ENCODE measurements around the gene NPY. TPM values are rescaled to one million over a fixed set of nuclear protein-coding genes. Genes with fewer than 3 reads are reported as not detected.

Gene NPY
- total and polyA plus RNA-seq, 2 of the 8 experiments (the other 6 are each of a cell fraction or from before 2014, with no cell fraction given): 1.2 to 1.7 TPM

- POLR2A ChIA-PET (ENCODE audit: partially characterized antibody): no interaction called here
- no peak overlapping the region for H3K4me2 ChIP-seq (ENCODE audit: insufficient read depth in 1 of 2, low read depth in 2 of 2, low read length in 2 of 2)
- H4K20me1 ChIP-seq (replicated peaks in 1 of 2; ENCODE audit: control insufficient read depth in 1 of 2, insufficient read depth in 2 of 2, low read length in 2 of 2): no peaks in the 10 kb centered on the region
- no peak overlapping the region for H4K8ac ChIP-seq (ENCODE audit: extremely low read depth, insufficient read depth, low read length)
- H4K91ac ChIP-seq (replicated peaks; ENCODE audit: insufficient read length, low read length): no peak overlapping the region
- H3K9me3 ChIP-seq (ENCODE audit: insufficient read depth in 2 of 2, low read depth in 1 of 2, low read length in 1 of 2): no peaks in the 10 kb centered on the region
- H4K5ac ChIP-seq (ENCODE audit: insufficient read length, low read depth, low read length): no peak overlapping the region
- no peaks in the 10 kb centered on the region for H3K36me3 ChIP-seq (ENCODE audit: control insufficient read depth in 2 of 4, insufficient read depth in 4 of 4, low read length in 3 of 4)
- no peak for FAIRE-seq
- H2BK120ac ChIP-seq (replicated peaks; ENCODE audit: low read depth, low read length): no peak overlapping the region
- H3K9ac ChIP-seq (replicated peaks in 1 of 4; ENCODE audit: extremely low read depth in 1 of 4, low read depth in 3 of 4, low read length in 3 of 4): no peak overlapping the region
- no peak for DNase-seq (ENCODE audit: low read depth in 1 of 2, low spot score in 2 of 2)
- no peak overlapping the region for H2BK12ac ChIP-seq (ENCODE audit: low read depth, low read length)
- no peak overlapping the region for H3K18ac ChIP-seq (ENCODE audit: extremely low read depth, low read length)
- H3K27ac ChIP-seq (ENCODE audit: low read depth, low read length): no peak overlapping the region
- CTCF ChIA-PET (ENCODE audit: partially characterized antibody): interaction anchor here (0.6 to 2.0 kb wide), 3 partner anchors 9 to 610 kb away, joined by 3 to 6 read pairs (median 4); no protein-coding TSS in a partner anchor
- H3K27me3 ChIP-seq (replicated peaks in 1 of 4; ENCODE audit: control insufficient read depth in 3 of 4, extremely low read depth in 1 of 4, insufficient read depth in 3 of 4, low read length in 3 of 4): no peaks in the 10 kb centered on the region
- no peak overlapping the region for H2BK15ac ChIP-seq (ENCODE audit: low read length)
- no peak overlapping the region for H3K4ac ChIP-seq (replicated peaks; ENCODE audit: insufficient read length, low read depth, low read length)
- no peak overlapping the region for H3K56ac ChIP-seq (replicated peaks; ENCODE audit: insufficient read length, low read depth, low read length)
- no peak overlapping the region for H2AFZ ChIP-seq (ENCODE audit: low read length)
- no peak overlapping the region for H2AK5ac ChIP-seq (ENCODE audit: low read depth, low read length)
- no peaks in the 10 kb centered on the region for H3K79me1 ChIP-seq (ENCODE audit: low read depth, low read length)
- H2BK20ac ChIP-seq (ENCODE audit: low read length): no peak overlapping the region
- H3K4me3 ChIP-seq (ENCODE audit: extremely low read depth in 1 of 4, insufficient read depth in 2 of 4, low read depth in 3 of 4, low read length in 4 of 4): no peak overlapping the region
- no peaks in the 10 kb centered on the region for H3K23me2 ChIP-seq (ENCODE audit: low read depth, low read length)
- H2BK5ac ChIP-seq (ENCODE audit: low read depth, low read length): no peak overlapping the region
- H3K4me1 ChIP-seq (replicated peaks in 1 of 4; ENCODE audit: control insufficient read depth in 3 of 4, insufficient read depth in 4 of 4, low read length in 3 of 4): no peaks in the 10 kb centered on the region
- no peak overlapping the region for H3K23ac ChIP-seq (ENCODE audit: insufficient read length)
- H3K14ac ChIP-seq (ENCODE audit: insufficient read length): no peak overlapping the region
- H3K79me2 ChIP-seq (ENCODE audit: control insufficient read depth in 1 of 2, insufficient read depth in 2 of 2, low read length in 2 of 2): no peaks in the 10 kb centered on the region
- TF ChIP-seq SP2 (IDR thresholded peaks at IDR 0.05; ENCODE audit: low read length) (no peak), EGR1 (IDR thresholded peaks at IDR 0.05; ENCODE audit: borderline replicate concordance, low read depth, low read length) (no peak), GTF2F1 (IDR thresholded peaks at IDR 0.05; ENCODE audit: borderline replicate concordance, low read depth, low read length) (no peak), SIX5 (IDR thresholded peaks at IDR 0.05; ENCODE audit: low read depth, low read length) (no peak), RXRA (IDR thresholded peaks at IDR 0.05; ENCODE audit: insufficient read depth, low read depth, low read length) (no peak), ASH2L (IDR thresholded peaks at IDR 0.05; ENCODE audit: low read length) (no peak), KDM4A (IDR thresholded peaks at IDR 0.05; ENCODE audit: low read depth, low read length, severe bottlenecking) (no peak), TAF7 (optimal IDR thresholded peaks at IDR 0.05; ENCODE audit: borderline replicate concordance, low read depth, low read length) (no peak), TEAD4 (IDR thresholded peaks at IDR 0.05; ENCODE audit: low read depth, low read length) (no peak), BCL11A (IDR thresholded peaks at IDR 0.05; ENCODE audit: low read depth in 2 of 2, low read length in 2 of 2) (no peak), MAX (IDR thresholded peaks at IDR 0.05) (no peak), CTCF (IDR thresholded peaks at IDR 0.05; ENCODE audit: control extremely low read depth in 1 of 3, insufficient read depth in 1 of 3, low read depth in 1 of 3, low read length in 3 of 3) (no peak)
Observed at GRCh38 chr7:24298696-24299095, 14.7 kb downstream of the NPY start.

Measured in H1 (cell line).